ELR (cell line): ENCODE results near the gene OSGIN1.

Source experiments
- DNase-seq: peaks from one replicate; pipeline ENCODE4 v3.0.0-alpha.2; 2015; ENCODE audit warnings: low read depth

The OSGIN1 gene

DNA sequence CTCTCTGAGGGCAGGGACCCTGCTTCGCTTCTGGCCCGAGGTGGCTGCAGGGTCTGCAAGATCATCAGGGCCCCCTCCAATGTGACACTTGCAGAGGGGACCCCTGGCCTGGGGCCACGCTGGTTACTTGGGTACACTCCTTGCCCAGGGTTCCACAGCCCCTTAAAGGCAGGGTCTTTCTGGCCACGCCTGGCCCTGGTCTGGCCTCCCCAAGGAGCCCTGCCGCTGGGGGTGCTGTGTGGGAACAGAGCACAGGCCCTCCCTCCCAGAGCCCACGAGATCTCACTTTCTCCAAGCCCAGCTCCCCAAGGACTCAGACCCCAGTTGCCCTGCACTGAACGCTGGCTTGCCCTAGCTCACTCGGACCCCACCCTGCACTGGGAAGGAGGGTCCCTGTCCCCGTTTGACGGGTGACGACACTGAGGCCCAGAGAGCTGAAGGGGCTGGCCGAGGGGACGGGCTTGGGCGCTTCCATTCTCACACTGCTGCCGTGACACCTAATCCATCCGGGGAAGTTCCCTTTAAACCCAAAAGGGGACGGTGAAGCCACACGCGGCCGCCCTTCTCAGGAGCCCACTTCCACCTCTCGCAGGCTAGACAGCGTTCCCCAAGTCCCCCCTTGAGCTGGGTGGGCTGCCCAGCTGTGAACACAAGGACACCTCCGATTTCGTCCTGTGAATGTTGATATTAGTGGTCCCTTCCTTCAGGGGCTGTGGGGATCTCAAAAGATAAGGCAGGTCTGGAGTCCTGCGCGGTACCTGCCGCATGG, 26.9 kb upstream of the OSGIN1 start:
- DNase-seq, result peak; percentile 24

DNA sequence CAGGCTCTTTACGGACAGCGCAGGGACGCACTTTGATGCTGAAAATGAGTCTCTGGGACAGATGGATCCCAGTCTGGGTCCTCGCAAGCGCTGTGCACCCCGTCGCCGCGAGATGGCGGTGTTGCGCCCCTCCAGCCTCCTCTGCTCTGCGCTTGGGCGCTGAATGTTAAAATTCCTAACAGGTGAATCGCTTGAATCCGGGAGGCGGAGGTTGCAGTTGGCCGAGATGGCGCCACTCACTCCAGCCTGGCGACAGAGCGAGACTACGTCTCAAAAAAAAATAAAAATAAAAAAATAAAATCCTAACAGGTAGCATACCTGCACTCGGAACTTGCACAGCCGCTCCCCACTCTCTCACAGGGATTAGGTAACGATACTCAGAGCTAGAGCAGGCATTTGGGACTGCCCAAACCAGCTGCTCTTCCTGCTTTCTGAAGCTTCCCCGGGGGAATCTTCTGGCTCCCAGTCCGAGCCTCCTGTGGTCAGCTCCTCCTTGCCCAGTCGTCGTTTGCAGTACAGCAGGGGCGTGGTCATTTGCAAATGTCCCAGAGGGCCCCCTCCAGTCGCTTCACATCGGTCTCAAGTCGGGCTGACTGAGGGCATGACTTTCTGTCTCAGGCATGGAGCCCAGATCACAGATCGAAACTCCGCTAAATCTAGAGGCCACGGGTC, 26.2 kb upstream of the OSGIN1 start:
- peak; percentile 91 for DNase-seq

DNA sequence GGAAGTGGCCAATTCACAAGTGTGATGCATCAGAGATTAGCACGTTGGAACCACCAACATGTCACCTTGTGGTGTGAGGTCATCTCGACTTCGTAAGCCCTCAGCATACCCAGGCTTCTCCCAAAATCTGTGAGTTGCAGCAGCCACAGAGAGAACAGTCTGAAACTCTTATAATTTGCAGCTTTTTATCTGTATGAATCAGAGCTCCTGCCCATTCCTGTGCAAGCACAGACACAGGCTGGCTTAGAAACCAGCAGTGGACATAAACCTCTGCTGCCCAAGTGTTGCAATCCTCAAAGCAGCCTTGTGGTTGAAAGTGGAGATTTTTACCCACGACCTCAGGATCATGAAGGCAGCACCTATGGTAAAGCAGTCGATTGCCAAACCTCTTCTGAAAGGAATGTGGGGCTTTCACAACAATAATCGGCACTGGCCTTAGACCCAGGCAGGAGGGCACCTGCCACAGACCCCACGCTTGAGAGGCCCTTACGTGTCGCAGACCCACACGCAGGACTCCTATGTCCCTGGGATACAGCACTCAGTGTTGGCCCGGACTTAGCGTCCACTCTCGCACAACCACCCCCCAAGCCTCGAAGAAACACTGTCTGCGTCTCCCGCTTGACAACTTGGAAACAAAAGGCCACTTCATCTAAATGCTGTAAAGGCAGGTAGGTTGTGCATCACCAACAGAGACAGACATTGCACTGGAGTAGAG, 24.5 kb upstream of the OSGIN1 start:
- DNase-seq, result peak; percentile 31

DNA sequence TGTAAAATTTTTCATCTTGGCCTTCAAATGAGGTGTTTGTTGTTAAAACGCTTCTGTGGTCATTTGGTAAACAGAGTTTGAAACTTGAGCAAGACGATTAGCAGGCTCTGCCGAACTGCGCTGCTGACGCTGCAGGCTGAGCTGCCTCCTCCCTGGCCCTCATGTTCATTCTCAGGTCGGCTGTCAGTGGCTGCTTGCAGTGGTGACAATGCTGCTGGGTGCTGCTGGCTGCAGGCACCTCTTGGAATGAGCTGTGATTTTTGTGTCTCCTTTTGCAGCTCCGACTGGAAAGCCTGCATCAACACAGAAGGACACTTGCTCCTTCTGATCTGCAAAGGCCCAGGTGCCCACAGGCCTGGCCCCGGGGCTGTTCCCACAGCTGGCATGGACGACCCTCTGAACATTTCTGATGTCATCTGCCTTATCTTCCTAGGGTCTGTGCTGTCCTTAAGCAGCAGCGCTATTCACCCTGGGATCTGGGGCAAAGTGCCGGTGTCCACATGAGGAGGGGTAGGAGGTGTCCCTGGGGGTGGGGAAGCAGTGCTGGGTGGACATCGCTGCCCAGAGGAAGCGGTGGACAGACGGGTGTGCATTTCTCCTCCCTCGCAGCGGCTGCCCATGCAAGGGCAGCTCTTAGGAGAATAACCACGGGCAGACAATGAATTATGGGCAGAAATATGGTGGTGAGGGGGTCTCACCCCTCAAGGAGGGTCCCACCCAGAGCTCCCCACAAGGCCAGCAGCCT, 23.1 kb upstream of the OSGIN1 start:
- DNase-seq, result no peak

DNA sequence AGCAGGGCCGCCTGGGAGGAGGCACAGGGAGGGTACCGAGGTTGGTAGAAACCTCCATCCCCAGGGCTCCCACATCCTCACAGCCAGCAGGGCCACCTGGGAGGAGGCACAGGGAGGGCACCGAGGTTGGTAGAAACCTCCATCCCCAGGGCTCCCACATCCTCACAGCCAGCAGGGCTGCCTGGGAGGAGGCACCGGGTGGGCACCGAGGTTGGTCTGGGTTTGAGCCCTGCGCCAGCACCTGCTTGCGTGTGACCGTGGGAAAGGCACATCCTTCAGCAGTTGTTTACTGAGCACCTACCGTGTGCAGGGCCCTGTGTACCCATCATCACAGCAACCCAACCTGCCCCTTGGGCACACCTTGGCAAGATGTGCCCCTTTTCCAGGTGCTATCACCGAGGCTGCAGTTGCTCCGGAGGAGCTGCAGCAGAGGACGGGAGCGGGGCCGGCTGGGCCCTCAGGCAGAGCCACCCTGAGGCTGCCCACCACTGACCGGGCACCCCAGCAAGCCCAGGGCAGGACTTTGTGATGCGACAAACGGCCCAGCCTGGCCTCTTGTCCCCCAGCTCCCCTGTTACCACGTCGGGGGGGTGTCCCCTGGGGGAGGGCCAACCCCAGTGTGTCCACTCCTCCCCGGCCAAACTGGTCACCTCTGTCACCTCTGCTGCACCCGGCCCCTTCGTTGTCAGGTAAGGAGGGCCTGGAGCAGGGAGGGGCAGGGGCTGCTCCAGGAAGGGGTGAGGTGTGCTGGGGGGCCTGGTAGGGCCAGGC, 22.1 kb upstream of the OSGIN1 start:
- DNase-seq, result no peak

DNA sequence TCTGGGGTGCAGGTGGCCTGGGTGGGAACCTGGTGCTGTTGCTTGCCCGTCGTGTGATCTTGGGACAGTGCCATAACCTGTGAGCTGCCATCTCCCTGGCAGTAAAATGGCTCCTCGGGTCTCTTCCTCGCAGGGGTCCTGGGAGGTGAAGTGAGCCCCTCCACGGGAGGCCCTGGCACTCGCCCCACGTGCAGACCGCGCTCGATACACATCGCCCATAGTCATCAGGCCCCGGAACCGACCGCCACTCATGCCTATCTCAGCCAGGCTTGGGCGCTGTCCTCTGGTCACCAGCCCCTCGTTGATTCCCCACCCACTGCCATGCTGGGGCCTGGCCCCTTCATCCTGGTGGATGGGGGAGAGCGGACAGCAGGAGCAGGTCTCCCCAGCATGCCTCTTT, 21.5 kb upstream of the OSGIN1 start:
- no peak for DNase-seq

DNA sequence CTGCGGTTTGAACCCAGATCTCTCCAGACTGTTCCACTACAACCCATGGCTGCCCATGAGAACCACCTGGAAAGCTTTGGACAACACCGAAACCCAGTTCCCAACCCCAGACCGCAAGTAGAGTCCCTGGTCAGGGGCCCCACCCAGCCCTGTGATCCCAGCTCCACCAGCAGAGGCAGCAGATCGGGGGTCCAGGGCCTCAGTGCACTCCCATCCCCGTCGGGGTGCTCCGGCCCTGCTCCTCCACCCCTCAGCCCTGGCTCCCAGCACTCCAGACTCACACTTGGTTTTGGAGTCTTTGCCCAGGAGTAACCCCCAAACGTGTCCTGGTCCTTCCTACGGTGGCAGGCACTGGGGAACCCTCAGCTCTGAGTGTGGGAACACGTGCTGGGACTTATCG, 20.7 kb upstream of the OSGIN1 start:
- DNase-seq, result no peak

DNA sequence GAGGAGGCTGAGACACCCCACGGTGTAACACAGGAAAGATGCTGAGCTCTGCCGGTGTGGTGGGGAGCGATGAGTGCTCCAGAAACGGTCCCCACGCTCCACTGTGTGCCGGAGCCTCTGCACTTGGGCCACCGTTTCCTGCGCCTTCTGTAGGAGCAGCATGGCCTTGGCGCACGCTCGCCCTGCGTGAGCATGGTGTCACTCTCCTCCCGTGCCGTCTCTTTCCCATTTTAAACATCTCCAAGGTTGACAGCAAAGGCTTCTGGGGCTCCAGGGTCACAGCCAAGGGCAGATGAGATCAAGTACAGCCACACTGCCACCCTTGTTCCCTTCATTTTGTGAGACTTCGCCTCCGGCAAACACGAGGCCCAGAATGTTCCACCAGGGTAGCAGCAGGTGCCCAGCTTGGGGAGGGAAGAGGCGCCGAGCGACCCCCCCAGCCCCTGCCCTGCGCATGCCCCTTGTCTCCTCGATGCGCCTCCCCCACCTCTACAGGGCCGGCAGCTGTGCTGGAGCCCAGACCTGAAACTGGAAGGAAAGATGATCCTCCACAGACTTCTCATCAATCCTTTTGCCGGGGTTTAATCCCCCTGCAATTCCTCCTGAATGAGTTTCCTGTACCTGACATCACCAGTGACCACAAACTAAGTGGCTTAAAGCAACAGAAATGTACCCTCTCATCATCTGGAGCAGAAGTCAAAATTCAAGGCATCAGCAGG, 19.9 kb upstream of the OSGIN1 start:
- peak; percentile 40 for DNase-seq

DNA sequence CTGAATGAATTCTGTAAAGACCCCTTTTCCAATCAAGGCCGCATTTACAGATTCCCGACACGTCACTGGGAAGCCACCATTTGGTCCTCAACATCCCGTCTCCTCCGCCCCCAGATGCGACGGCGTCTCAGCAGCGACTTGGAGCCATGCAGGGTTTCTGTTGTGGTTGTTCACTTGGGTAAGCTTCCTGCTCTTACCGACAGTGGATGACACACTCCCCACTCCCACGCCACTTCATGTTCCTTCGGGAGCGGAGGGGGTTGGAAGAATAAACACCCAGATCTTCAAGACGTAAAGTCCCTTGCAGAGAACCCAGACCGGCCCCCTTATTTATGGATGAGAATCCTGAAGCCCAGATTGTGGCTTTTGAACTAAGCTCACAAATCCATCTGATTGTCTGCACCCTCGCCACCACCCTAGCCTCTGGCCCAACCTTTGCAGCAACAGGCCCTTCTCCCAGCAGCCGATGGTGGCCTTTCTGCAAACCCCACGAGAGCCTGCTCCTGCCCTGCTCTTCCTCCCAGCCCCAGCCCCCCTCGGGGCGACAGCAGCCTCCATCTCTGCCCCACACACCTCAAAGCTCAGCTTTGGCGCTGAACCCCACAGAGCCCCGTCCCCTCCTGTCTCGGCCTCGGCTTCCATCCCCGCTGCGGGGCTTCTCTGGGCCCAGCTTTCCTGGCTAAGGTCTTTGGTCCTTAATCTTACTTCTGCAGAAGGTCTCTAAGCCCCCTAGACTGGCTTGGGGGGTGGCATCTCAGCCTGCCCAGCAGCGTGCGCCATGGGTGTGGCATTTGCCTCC, 19.0 kb upstream of the OSGIN1 start:
- DNase-seq, result no peak

DNA sequence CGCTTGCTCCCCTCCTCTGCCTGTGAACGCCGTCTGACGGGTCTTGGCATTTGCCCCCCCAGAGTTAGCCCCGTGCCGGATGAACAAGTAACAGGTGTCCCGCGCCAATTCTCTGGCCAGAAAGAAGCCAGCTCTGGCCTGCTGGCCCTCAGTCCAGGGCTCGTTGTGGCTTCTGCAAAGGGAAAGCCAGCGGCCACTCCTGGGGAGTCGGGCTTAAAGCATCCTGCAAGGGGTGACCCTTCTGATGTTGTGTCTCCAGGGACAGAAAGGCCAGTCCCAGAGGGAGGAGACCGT, 18.4 kb upstream of the OSGIN1 start:
- no peak for DNase-seq

DNA sequence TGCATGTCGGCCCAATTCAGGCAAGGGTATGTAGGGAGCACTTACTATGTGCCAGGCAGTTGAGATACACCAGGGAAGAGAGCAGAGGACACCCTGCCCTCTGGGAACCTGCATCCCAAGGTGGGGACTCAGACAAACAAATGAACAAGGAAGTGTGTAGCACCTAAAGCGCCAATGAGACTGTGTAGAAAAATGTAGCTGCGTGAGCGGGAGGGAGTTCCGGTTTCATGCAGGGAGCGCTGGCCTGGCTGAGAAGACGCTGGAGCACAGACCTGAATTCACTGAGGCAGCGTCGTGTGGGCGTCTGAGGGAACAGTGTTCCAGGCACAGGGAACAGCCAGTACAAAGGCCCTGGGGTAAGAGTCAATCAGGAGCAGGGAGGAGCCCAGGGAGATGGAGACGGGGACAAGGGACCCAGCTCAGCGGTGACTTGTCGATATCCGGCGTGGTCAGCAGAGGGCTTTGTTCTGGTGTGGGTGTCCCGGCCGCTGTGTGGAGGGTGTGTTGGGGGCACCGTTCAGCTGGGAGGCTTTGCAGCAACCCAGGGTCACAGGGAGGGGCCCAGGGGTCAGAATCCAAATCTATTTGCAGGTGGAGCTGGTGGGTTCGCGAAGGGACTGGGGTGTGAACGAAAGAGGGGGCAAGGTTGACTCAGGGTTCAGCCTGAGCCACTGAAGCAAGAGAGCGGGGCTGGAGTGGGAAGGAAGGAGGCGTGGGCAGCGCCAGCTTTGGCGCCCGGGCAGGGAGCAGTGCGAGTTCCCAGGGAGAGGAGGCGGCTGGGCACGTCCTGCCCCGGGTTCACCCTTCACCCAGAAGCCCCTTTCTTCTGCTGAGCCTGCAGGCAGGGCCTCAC, 17.8 kb upstream of the OSGIN1 start:
- DNase-seq, result no peak

DNA sequence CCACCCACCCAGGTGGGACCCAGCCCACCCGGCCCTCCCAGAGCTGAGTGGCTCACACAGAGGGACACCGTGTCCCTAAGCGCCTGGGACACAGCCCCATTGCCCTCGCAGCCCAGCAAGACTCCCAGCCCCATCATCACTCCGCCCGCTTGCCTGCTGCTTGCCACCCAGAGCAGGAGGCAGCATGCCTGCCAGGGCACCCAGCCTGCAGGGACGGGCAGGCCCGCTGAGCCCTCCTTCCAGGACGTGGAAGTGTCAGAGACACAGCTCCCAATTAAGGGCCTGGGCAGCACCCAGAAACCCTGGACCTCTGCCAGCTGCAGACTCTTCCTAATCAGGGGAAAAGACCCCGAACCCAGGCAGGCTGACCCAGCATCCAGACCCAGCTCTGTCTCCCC, 17.2 kb upstream of the OSGIN1 start:
- DNase-seq, result no peak

DNA sequence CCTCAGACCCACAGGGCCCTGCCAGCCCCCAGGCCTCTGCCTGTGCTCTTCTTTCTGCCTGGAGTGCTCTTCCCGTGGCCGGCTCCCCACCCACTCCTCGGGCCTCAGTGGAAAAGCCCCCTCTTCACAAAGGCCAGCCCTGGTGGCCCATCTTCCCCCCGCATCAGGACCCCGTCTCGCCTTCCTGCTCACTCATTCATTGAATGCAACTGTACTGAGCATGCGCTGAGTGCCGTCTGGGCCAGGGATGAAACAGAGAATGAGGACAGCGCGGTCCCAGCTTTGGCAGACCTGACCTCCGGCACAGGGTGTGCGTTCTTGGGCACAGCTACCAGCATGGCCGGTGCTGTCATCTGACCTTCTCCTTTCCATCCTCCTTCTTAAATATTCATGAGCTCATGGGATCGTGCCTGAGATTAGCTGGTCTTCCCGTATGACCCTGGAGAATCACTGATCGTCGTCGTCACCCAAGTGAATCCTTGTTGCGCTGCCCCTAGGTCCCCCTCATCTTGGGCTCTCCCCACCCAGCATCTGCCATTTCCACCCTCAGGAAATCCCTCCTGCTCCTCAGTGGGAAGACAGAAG, 16.4 kb upstream of the OSGIN1 start:
- DNase-seq, result no peak

DNA sequence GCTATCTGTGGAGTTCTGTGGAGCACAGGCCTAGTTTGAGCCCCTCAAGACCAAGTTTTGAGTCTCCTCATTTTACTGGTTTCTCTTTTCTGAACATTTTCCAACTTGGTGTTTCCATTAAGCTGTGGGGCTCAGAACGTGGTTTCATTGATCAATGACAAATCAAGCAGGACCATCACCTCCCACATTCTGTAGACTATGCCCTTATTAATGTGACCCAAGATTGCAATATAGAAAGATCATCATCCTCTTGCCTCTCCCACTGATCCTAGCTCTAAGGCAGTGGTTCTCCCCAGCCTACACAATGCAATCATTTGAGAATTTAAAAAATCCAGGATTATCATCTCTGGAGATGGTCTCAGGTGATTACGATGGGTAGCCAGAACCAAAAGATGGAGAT, 15.8 kb upstream of the OSGIN1 start:
- no peak for DNase-seq

DNA sequence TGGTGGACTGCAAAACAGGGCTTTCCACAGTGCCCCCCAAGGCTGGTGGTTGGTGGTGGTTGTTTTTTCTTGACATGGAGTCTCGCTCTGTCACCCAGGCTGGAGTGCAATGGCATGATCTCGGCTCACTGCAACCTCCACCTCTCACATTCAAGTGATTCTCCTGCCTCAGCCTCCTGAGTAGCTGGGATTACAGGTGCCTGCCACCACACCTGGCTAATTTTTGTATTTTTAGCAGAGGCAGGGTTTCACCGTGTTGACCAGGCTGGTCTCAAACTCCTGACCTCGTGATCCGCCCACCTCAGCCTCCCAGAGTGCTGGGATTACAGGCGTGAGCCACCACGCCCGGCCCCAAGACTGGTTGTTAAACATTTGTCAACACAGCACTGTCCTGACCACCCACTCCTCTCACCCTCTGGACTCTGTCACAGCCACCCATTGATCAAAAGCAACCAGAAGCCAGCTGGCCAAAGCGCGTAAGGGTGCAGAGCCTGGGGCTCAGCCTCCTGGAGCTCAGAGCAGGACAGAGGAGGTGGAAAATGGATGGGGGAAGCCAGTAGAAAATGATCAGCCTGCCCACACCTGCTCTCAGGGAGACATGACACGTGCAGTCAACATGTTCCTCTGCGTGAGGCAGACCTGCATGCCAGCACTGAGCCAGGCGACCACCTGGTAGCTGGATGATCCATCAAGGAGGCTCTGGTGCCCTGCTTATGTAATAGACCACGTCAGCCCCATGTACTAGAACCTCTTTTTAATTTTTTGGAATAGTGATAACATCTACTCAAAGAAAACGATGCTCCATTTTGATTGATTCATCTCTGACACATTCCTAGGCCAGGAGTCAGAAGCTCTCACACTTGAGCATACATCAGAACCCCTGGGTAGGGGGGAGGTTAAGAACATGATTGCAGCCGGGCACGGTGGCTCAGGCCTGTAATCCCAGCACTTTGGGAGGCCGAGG, 14.8 kb upstream of the OSGIN1 start:
- no peak for DNase-seq

DNA sequence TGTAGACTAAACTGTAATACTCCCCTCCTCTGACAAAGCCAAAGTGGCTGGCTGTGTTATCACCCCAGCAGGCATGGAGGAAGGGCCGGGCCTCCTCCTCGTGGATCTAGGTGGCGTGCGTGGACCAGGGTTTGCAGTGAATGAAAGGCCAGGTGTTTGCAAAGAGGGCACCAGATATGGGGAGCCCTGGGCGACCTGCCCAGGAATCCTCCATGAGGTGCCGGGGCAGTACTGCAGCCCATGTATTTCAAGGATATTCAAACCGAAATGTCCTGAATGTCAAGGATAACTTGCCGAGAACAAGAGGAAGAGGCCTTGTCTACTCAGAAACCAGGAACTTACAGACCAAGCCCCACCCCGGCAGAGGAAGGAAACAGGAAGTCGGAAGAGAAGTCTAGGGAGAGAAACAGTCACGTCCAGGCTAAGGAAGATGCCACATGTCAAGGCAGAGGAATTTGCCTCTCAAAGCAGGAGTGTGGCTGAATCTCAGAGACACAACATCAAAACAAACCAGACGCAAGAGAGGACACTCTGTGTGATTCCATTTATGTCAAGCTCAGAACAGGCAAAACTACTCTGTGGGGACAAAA, 13.7 kb upstream of the OSGIN1 start:
- no peak for DNase-seq

DNA sequence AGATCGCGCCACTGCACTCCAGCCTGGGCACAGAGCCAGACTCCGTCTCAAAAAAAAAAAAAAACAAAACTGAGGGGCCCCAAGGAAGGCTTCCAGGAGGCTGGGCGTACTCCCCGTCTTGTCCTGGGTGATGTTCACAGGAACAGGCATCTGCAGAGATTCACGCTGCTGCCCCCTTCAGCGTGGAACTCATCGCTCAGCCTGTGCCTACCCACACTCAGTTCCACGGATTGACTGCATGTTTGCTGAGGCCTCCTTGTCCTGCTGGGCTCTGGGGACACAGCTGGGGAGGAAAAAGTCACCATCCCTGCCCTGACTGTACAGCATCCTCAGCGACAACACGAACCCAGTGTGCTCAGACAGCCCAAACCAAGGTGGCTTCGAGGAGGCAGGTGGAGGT, 12.9 kb upstream of the OSGIN1 start:
- DNase-seq, result no peak
